Panc1 (cell line): Measurements from ENCODE around the gene SPATA13. TPM values are rescaled to one million over a fixed set of nuclear protein-coding genes. Genes with fewer than 3 reads are reported as not detected.

ENCODE experiments used
- ATAC-seq: fragments of 200-7000 bp; cut with Tn5 transposase; 2 replicates; pipeline ENCODE4 v1.9.1; 2020; ENCODE audit warnings: mild to moderate bottlenecking, moderate library complexity
- BruUV-seq: library from RNA; stranded (reverse); fragments of 400-500 nt; replicated peaks from 2 replicates; lab custom pipeline; 2021; lab: Mats Ljungman, UMichigan
- CTCF ChIA-PET: fragments of 300-600 bp; sonication (Branson Sonifier 250); formaldehyde crosslinking; loops from one replicate; lab custom pipeline; 2022; ENCODE audit warnings: antibody characterized with exemption; lab: Charles Lee
- POLR2A ChIA-PET: fragments of 300-600 bp; sonication (Branson Sonifier 250); formaldehyde crosslinking; loops from one replicate; lab custom pipeline; 2022; ENCODE audit warnings: antibody characterized with exemption; lab: Charles Lee
- DNase-seq: peaks from one replicate; pipeline ENCODE4 v3.0.0-alpha.2; 2010; ENCODE audit warnings: low read depth, low spot score
- H3K27ac ChIP-seq: 2 replicates; pipeline ENCODE4 v1.5.1; 2011; ENCODE audit warnings: mild to moderate bottlenecking, low read length, inconsistent platforms
- H3K27me3 ChIP-seq: fragments of 200-500 bp; sonication (Bioruptor generic); 2 replicates; pipeline ENCODE4 v1.6.0; 2014; ENCODE audit warnings: low read length, inconsistent platforms; ENCODE audit not compliant: control insufficient read depth, insufficient read depth
- H3K36me3 ChIP-seq: fragments of 200-500 bp; sonication (Bioruptor generic); 2 replicates; pipeline ENCODE4 v1.5.1; 2014; ENCODE audit warnings: inconsistent platforms, mild to moderate bottlenecking, low read length, moderate library complexity; ENCODE audit not compliant: control insufficient read depth, insufficient read depth
- H3K4me1 ChIP-seq: 2 replicates; pipeline ENCODE4 v1.5.1; 2011; ENCODE audit warnings: inconsistent platforms, mild to moderate bottlenecking, low read length, moderate library complexity; ENCODE audit not compliant: control insufficient read depth, insufficient read depth
- H3K4me3 ChIP-seq, 2 experiments: 2 replicates each; pipeline ENCODE4 v1.5.1; 2011 to 2012; ENCODE audit warnings: low read depth in 2 of 2, low read length in 2 of 2, mild to moderate bottlenecking in 2 of 2, inconsistent platforms in 1 of 2, moderate library complexity in 1 of 2
- H3K9me3 ChIP-seq: fragments of 200-500 bp; sonication (Bioruptor generic); 2 replicates; pipeline ENCODE4 v1.5.1; 2014; ENCODE audit warnings: low read depth, mild to moderate bottlenecking, inconsistent platforms, low read length, moderate library complexity; ENCODE audit not compliant: control insufficient read depth, insufficient read depth
- CTCF ChIP-seq: fragments of 450-650 bp; IDR thresholded peaks from 2 replicates; pipeline ENCODE4 v1.5.1; 2017; ENCODE audit warnings: mild to moderate bottlenecking
- POLR2AphosphoS5 ChIP-seq: IDR thresholded peaks from 2 replicates; pipeline ENCODE4 v1.6.1; 2012; ENCODE audit warnings: mild to moderate bottlenecking, low read depth, low read length, moderate library complexity
- REST ChIP-seq, 2 experiments: IDR thresholded peaks; 2 replicates each; pipeline ENCODE4 v1.6.1; 2011 to 2012; ENCODE audit warnings: low read depth in 2 of 2, control low read depth in 1 of 2, low read length in 1 of 2, mild to moderate bottlenecking in 1 of 2, moderate library complexity in 1 of 2; ENCODE audit not compliant: insufficient read depth in 1 of 2
- SIN3A ChIP-seq: IDR thresholded peaks from 2 replicates; pipeline ENCODE4 v1.6.1; 2012; ENCODE audit warnings: low read depth, mild to moderate bottlenecking, low read length, moderate library complexity, borderline replicate concordance; ENCODE audit not compliant: insufficient read depth
- TCF7L2 ChIP-seq: IDR thresholded peaks from 2 replicates; pipeline ENCODE4 v1.6.1; 2011; ENCODE audit warnings: mild to moderate bottlenecking, low read depth, low read length, inconsistent platforms
- in situ Hi-C: cut with HindIII; loops from 2 replicates; pipeline ENCODE4 v1.10.0; 2016; ENCODE audit warnings: low sequenced_read_pairs, low pct_unique_long_range_greater_than_20kb
- intact Hi-C: fragments of 100-400 bp; cut with micrococcal nuclease; formaldehyde crosslinking; loops from one replicate; pipeline ENCODE4 v1.10.0; 2022; ENCODE audit not compliant: unreplicated experiment
- total RNA-seq: library from RNA; stranded (reverse); gene quantifications from one replicate; pipeline ENCODE4 v1.2.1, GENCODE V29; 2021; ENCODE audit not compliant: unreplicated experiment

SPATA13 gene
- total RNA-seq, 1 experiment from 2014 or later: 7.9 TPM

- ATAC-seq (no peak), DNase-seq (no peak)
- TF ChIP-seq TCF7L2 (no peak), CTCF (no peak), REST (IDR thresholded peaks at IDR 0.05; ENCODE audit: insufficient read depth in 1 of 2, low read depth in 2 of 2, low read length in 1 of 2) (no peak), POLR2AphosphoS5 (no peak), SIN3A (no peak)
- in situ Hi-C loops: no loop called here
- Histone ChIP-seq H3K9me3 (peaks cover 4% of the 10 kb centered on the region; the same call in 1 of the 2 replicates), H3K4me1 (no peaks in the 10 kb centered on the region), H3K27ac (no peak overlapping the region), H3K36me3 (no peaks in the 10 kb centered on the region), H3K27me3 (no peaks in the 10 kb centered on the region), H3K4me3 (no peak overlapping the region)
- intact Hi-C loops: no loop called here
- ChIA-PET POLR2A (no interaction called here), CTCF (no interaction called here)
- no TSS peak for BruUV-seq
Measured at GRCh38 chr13:24135674-24136300, 24.7 kb upstream of the SPATA13 start.

DNA sequence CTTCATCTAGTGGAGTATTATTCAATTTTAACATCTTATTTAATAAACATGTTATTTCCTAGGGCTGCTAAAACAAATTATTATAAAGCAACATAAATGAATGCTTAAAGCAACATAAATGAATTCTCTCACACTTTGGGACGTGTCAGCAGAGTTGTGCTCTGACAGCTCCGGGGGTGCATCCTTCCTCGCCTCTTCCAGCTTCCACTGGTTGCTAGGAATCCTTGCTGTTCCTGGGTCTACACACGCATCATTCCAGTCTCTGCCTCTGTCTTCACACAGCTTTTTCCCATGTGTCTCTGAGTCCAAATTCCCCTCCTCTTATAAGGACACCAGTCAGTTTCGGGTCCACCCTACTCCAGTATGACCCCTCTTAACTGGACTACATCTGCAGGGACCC is 21.6 kb upstream of the SPATA13 start:
- no peaks in the 10 kb centered on the region for H3K27me3 ChIP-seq
- ChIA-PET CTCF (no interaction called here), POLR2A (no interaction called here)
- ATAC-seq (no peak), DNase-seq (no peak)
- H3K36me3 ChIP-seq: no peaks in the 10 kb centered on the region
- no TSS peak for BruUV-seq
- intact Hi-C loops: no loop called here
- no peak overlapping the region for H3K27ac ChIP-seq
- TF ChIP-seq REST (IDR thresholded peaks at IDR 0.05; ENCODE audit: insufficient read depth in 1 of 2, low read depth in 2 of 2, low read length in 1 of 2) (no peak), CTCF (no peak), TCF7L2 (no peak), SIN3A (no peak), POLR2AphosphoS5 (no peak)
- no peak overlapping the region for H3K4me3 ChIP-seq
- no peaks in the 10 kb centered on the region for H3K9me3 ChIP-seq
- H3K4me1 ChIP-seq: no peaks in the 10 kb centered on the region
- in situ Hi-C loops: no loop called here
